Esophagus muscularis mucosa (tissue), 4 donors: ENCODE measurements around the gene BRD2. TPM values are rescaled to one million over a fixed set of nuclear protein-coding genes. Genes with fewer than 3 reads are reported as not detected.
A peak's percentile ranks its signal among the peaks of the same experiment; 100 is the strongest.

Experiments
- DNase-seq: peaks from one replicate; pipeline ENCODE4 v3.0.0-alpha.2; 2017; ENCODE audit errors: extremely low spot score
- H3K27ac ChIP-seq, 4 donors: fragments of 200-600 bp; sonication (generic); replicated peaks in 1 of 4; 1 replicate in 3 of 4; 2 replicates in 1 of 4; pipeline ENCODE4 v1.5.1; 2016 to 2019; ENCODE audit warnings: mild to moderate bottlenecking in 1 of 4
- H3K27me3 ChIP-seq, 4 donors: fragments of 200-600 bp; sonication (generic); one replicate each; pipeline versions ENCODE4 v1.5.1 to v1.6.0; 2016 to 2019
- H3K36me3 ChIP-seq, 4 donors: fragments of 200-600 bp; sonication (generic); one replicate each; pipeline ENCODE4 v1.5.1; 2016 to 2019
- H3K4me1 ChIP-seq, 4 donors: fragments of 200-600 bp; sonication (generic); one replicate each; pipeline ENCODE4 v1.5.1; 2016 to 2019
- H3K4me3 ChIP-seq, 4 donors: fragments of 200-600 bp; sonication (generic); 1 replicate in 2 of 4; 2 replicates in 2 of 4; pipeline ENCODE4 v1.5.1; 2016 to 2019; ENCODE audit warnings: mild to moderate bottlenecking in 4 of 4, moderate library complexity in 1 of 4
- H3K9me3 ChIP-seq, 4 donors: fragments of 200-600 bp; sonication (generic); 1 replicate in 3 of 4; 2 replicates in 1 of 4; pipeline ENCODE4 v1.5.1; 2016 to 2019
- CTCF ChIP-seq, 3 experiments: fragments of 200-600 bp in 2 of 3; fragments of 450-650 bp in 1 of 3; sonication (generic) in 2 of 3; IDR thresholded peaks; one replicate each; pipeline ENCODE4 v1.5.1; 2017 to 2019; ENCODE audit warnings: antibody characterized with exemption in 3 of 3, mild to moderate bottlenecking in 2 of 3, moderate library complexity in 1 of 3
- EP300 ChIP-seq: sonication (generic); formaldehyde crosslinking; IDR thresholded peaks from one replicate; pipeline ENCODE4 v1.6.1; 2017; ENCODE audit warnings: antibody characterized with exemption
- POLR2A ChIP-seq: fragments of 450-650 bp; IDR thresholded peaks from one replicate; pipeline ENCODE4 v1.6.1; 2017; ENCODE audit warnings: antibody characterized with exemption, moderate library complexity, mild to moderate bottlenecking, low read depth
- POLR2AphosphoS5 ChIP-seq, 2 donors: sonication (generic); formaldehyde crosslinking; IDR thresholded peaks; one replicate each; pipeline ENCODE4 v1.6.1; 2017; ENCODE audit warnings: antibody characterized with exemption in 2 of 2
- WGBS: methylation state at CpG from one replicate; pipeline ENCODE4 v1.1.5; 2018; 5-methylcytosine and 5-hydroxymethylcytosine counted together
- intact Hi-C: fragments of 100-400 bp; cut with DNase I; formaldehyde crosslinking; loops from one replicate; pipeline ENCODE4 v1.15.1; 2023
- total RNA-seq, 4 donors: library from RNA; depleted of rRNA; stranded (reverse); fragments of >200 nt; gene quantifications; one replicate each; pipeline versions ENCODE4 v1.1.0 to v1.2.1, GENCODE V29; 2016

Gene BRD2
- total RNA-seq, 4 donors from 2014 or later = 107 to 148 (median 118) TPM

GRCh38 chr6:32956176-32956575 is 12.2 kb upstream of the BRD2 start:
- H3K27ac ChIP-seq = no peak overlapping the region
- TF ChIP-seq CTCF (IDR thresholded peaks at IDR 0.05) (no peak), POLR2A (no peak)
- no peaks in the 10 kb centered on the region for H3K27me3 ChIP-seq
- H3K4me1 ChIP-seq = peaks cover 10 to 18% (median 12%) of the 10 kb centered on the region in 4 donors
- intact Hi-C loops = no loop called here
- 91% methylated on average over 2 of the region's 2 CpGs for WGBS
- no peaks in the 10 kb centered on the region for H3K9me3 ChIP-seq
- DNase-seq = peak; percentile 14
- no peak overlapping the region for H3K4me3 ChIP-seq
- H3K36me3 ChIP-seq = no peaks in the 10 kb centered on the region

GRCh38 chr6:32960563-32960962 is 7.8 kb upstream of the BRD2 start:
- TF ChIP-seq POLR2A = no peak
- TF ChIP-seq CTCF (IDR thresholded peaks at IDR 0.05) = no peak
- TF ChIP-seq EP300 = no peak
- TF ChIP-seq POLR2AphosphoS5 (IDR thresholded peaks at IDR 0.05) = no peak
- 96% methylated on average over 5 of the region's 5 CpGs for WGBS
- intact Hi-C loops = no loop called here
- peak; percentile 26 for DNase-seq
- Histone ChIP-seq H3K27ac (no peak overlapping the region), H3K36me3 (no peaks in the 10 kb centered on the region), H3K4me3 (no peak overlapping the region), H3K27me3 (no peaks in the 10 kb centered on the region), H3K4me1 (peaks cover 0 to 16% (median 0%) of the 10 kb centered on the region in 4 donors), H3K9me3 (no peaks in the 10 kb centered on the region)

- Histone ChIP-seq H3K27ac (no peak overlapping the region), H3K4me1 (peaks cover 13 to 34% (median 17%) of the 10 kb centered on the region in 4 donors), H3K27me3 (no peaks in the 10 kb centered on the region), H3K36me3 (no peaks in the 10 kb centered on the region), H3K4me3 (no peak overlapping the region), H3K9me3 (no peaks in the 10 kb centered on the region)
- no peak for TF ChIP-seq CTCF (IDR thresholded peaks at IDR 0.05)
- no peak for TF ChIP-seq EP300
- no peak for TF ChIP-seq POLR2AphosphoS5 (IDR thresholded peaks at IDR 0.05)
- no peak for TF ChIP-seq POLR2A
- 59% methylated on average over 1 of the region's 1 CpG for WGBS
- intact Hi-C loops = no loop called here
- no peak for DNase-seq
Observed at GRCh38 chr6:32962213-32962826, 6.1 kb upstream of the BRD2 start.

GRCh38 chr6:32963866-32964265 is 4.5 kb upstream of the BRD2 start:
- TF ChIP-seq POLR2AphosphoS5 (IDR thresholded peaks at IDR 0.05) (no peak), CTCF (IDR thresholded peaks at IDR 0.05) (no peak), POLR2A (no peak), EP300 (no peak)
- H3K27ac ChIP-seq = no peak overlapping the region

GRCh38 chr6:32964776-32965175 is 3.6 kb upstream of the BRD2 start:
- Histone ChIP-seq H3K4me3 (no peak overlapping the region), H3K4me1 (peaks cover 14 to 36% (median 21%) of the 10 kb centered on the region in 4 donors), H3K27me3 (no peaks in the 10 kb centered on the region), H3K36me3 (no peaks in the 10 kb centered on the region), H3K9me3 (no peaks in the 10 kb centered on the region), H3K27ac (no peak overlapping the region)
- intact Hi-C loops = loop anchor here (5.0 kb wide), 1 partner anchor 32 kb away; no protein-coding TSS in a partner anchor
- WGBS = 90% methylated on average over 5 of the region's 5 CpGs
- no peak for TF ChIP-seq POLR2A
- no peak for TF ChIP-seq POLR2AphosphoS5 (IDR thresholded peaks at IDR 0.05)
- no peak for TF ChIP-seq EP300
- TF ChIP-seq CTCF (IDR thresholded peaks at IDR 0.05) = no peak
- DNase-seq = no peak

More at GRCh38 chr6:32963866-32964265, 4.5 kb upstream of the BRD2 start:
- Histone ChIP-seq H3K4me1 (peaks cover 14 to 36% (median 21%) of the 10 kb centered on the region in 4 donors), H3K9me3 (no peaks in the 10 kb centered on the region), H3K36me3 (no peaks in the 10 kb centered on the region), H3K27me3 (no peaks in the 10 kb centered on the region), H3K4me3 (no peak overlapping the region)
- intact Hi-C loops = no loop called here
- no peak for DNase-seq
- 68% methylated on average over 1 of the region's 1 CpG for WGBS
